T-helper 9 cell (primary cell): ENCODE results near the gene PRR20E.
"Not testable (repeated sequence)": the region's sequence is repeated elsewhere in the genome, so short reads cannot be mapped to it uniquely, and the experiment has no call there.

Experiments used
- DNase-seq: peaks from one replicate; pipeline ENCODE4 v3.0.0-alpha.2; 2020
- total RNA-seq, 2 donors: gene quantifications; one replicate each; lab custom pipeline; 2026; lab: John Stamatoyannopoulos, UW

PRR20E gene
- total RNA-seq: 0 reads per million in 2 donors

- DNase-seq: not testable (repeated sequence)
Observed at GRCh38 chr13:57166897-57167296, at the start of gene PRR20E. TSS of gene PRR20E (plus strand) at chr13:57167197. CDS start at chr13:57167584, 387 bp downstream.

GRCh38 chr13:57123681-57124080, 43.3 kb upstream of the PRR20E start:
- no peak for DNase-seq

GRCh38 chr13:57128909-57129308, 38.1 kb upstream of the PRR20E start:
- no peak for DNase-seq

GRCh38 chr13:57136093-57136492, 30.9 kb upstream of the PRR20E start:
- DNase-seq: no peak

- no peak for DNase-seq
Observed at GRCh38 chr13:57137585-57137984, 29.4 kb upstream of the PRR20E start.

- DNase-seq: no peak
Observed at GRCh38 chr13:57138988-57139387, 28.0 kb upstream of the PRR20E start.

GRCh38 chr13:57139781-57140180, 27.2 kb upstream of the PRR20E start:
- not testable (repeated sequence) for DNase-seq

GRCh38 chr13:57140235-57140968, 26.6 kb upstream of the PRR20E start, which contains the start of gene PRR20A:
TSS of gene PRR20A (plus strand) at chr13:57140918. CDS start at chr13:57141305, 387 bp downstream.
- DNase-seq: not testable (repeated sequence)

- not testable (repeated sequence) for DNase-seq
Observed at GRCh38 chr13:57147188-57147587, 19.8 kb upstream of the PRR20E start, which contains the start of gene PRR20B. TSS of gene PRR20B (plus strand) at chr13:57147488. CDS start at chr13:57147875, 387 bp downstream.

GRCh38 chr13:57148106-57148505, 18.9 kb upstream of the PRR20E start:
- DNase-seq: not testable (repeated sequence)

GRCh38 chr13:57153761-57154160, 13.2 kb upstream of the PRR20E start, which contains the start of gene PRR20C:
TSS of gene PRR20C (plus strand) at chr13:57154061. CDS start at chr13:57154448, 387 bp downstream.
- DNase-seq: not testable (repeated sequence)

- DNase-seq: not testable (repeated sequence)
Observed at GRCh38 chr13:57160332-57160731, 6.7 kb upstream of the PRR20E start, which contains the start of gene PRR20D. TSS of gene PRR20D (plus strand) at chr13:57160632. CDS start at chr13:57161019, 387 bp downstream.

GRCh38 chr13:57191667-57192066, 24.7 kb downstream of the PRR20E start:
- DNase-seq: no peak

GRCh38 chr13:57212989-57213388, 46.0 kb downstream of the PRR20E start:
- DNase-seq: no peak
